Smooth muscle cell (in vitro differentiated cells): ENCODE data around the gene MRPL2. TPM values are rescaled to one million over a fixed set of nuclear protein-coding genes. Genes with fewer than 3 reads are reported as not detected.

Source experiments
- DNase-seq: peaks from one replicate; lab custom pipeline; 2025; ENCODE audit not compliant: unreplicated experiment; lab: John Stamatoyannopoulos, UW
- H2AFZ ChIP-seq: fragments of 200-600 bp; sonication (generic); 2 replicates; pipeline ENCODE4 v1.6.0; 2016; ENCODE audit warnings: antibody characterized with exemption, low read depth, mild to moderate bottlenecking
- H3F3A ChIP-seq: fragments of 200-600 bp; sonication (generic); 2 replicates; pipeline ENCODE4 v1.6.0; 2017; ENCODE audit warnings: antibody characterized with exemption, low read depth
- H3K27ac ChIP-seq: fragments of 200-600 bp; sonication (generic); 2 replicates; pipeline ENCODE4 v1.5.1; 2016; ENCODE audit warnings: low read depth, mild to moderate bottlenecking
- H3K27me3 ChIP-seq: fragments of 200-600 bp; sonication (generic); 2 replicates; pipeline ENCODE4 v1.6.1; 2016; ENCODE audit warnings: low read depth, mild to moderate bottlenecking
- H3K36me3 ChIP-seq: fragments of 200-600 bp; sonication (generic); 2 replicates; pipeline ENCODE4 v1.5.1; 2016; ENCODE audit warnings: low read depth
- H3K4me1 ChIP-seq: fragments of 200-600 bp; sonication (generic); 2 replicates; pipeline ENCODE4 v1.5.1; 2016; ENCODE audit warnings: low read depth
- H3K4me2 ChIP-seq: fragments of 200-600 bp; sonication (generic); 2 replicates; pipeline ENCODE4 v1.6.0; 2016; ENCODE audit warnings: mild to moderate bottlenecking
- H3K4me3 ChIP-seq: fragments of 200-600 bp; sonication (generic); 2 replicates; pipeline ENCODE4 v1.5.1; 2016; ENCODE audit warnings: mild to moderate bottlenecking
- H3K79me2 ChIP-seq: fragments of 200-600 bp; sonication (generic); 2 replicates; pipeline ENCODE4 v1.6.0; 2016; ENCODE audit warnings: low read depth, mild to moderate bottlenecking
- H3K9ac ChIP-seq: fragments of 200-600 bp; sonication (generic); 2 replicates; pipeline ENCODE4 v1.6.0; 2016; ENCODE audit warnings: low read depth
- H3K9me3 ChIP-seq: fragments of 200-600 bp; sonication (generic); replicated peaks from 2 replicates; pipeline ENCODE4 v1.5.1; 2016; ENCODE audit warnings: low read depth
- H4K20me1 ChIP-seq: fragments of 200-600 bp; sonication (generic); 2 replicates; pipeline ENCODE4 v1.6.0; 2016; ENCODE audit warnings: low read depth
- CTCF ChIP-seq: fragments of 200-600 bp; sonication (generic); IDR thresholded peaks from 2 replicates; pipeline ENCODE4 v1.5.1; 2017; ENCODE audit warnings: borderline replicate concordance, mild to moderate bottlenecking, antibody characterized with exemption; ENCODE audit not compliant: insufficient read depth, poor library complexity, severe bottlenecking
- WGBS: methylation state at CpG from one replicate; pipeline ENCODE4 v1.1.7; 2016; ENCODE audit warnings: low lambda C conversion rate; 5-methylcytosine and 5-hydroxymethylcytosine counted together
- polyA plus RNA-seq: library from polyadenylated mRNA; unstranded; fragments of >200 nt; fragmentation: Nextera tagmentation; extraction: Ambion mirVana; gene quantifications from 2 replicates; pipeline ENCODE4 v1.2.1, GENCODE V29; 2016
- total RNA-seq: library from RNA; depleted of rRNA; stranded (reverse); fragments of >200 nt; gene quantifications from 2 replicates; pipeline ENCODE4 v1.2.3, GENCODE V29; 2014

Gene MRPL2
- total and polyA plus RNA-seq, 2 experiments from 2014 or later: 24.0 to 112 TPM

- Histone ChIP-seq H3K79me2 (peaks cover 51% of the 10 kb centered on the region), H4K20me1 (peaks cover 20% of the 10 kb centered on the region), H3K36me3 (no peaks in the 10 kb centered on the region), H3K27ac (no peak overlapping the region), H3K9me3 (no peaks in the 10 kb centered on the region), H3K9ac (no peak overlapping the region), H2AFZ (no peak overlapping the region), H3K4me1 (peaks cover 13% of the 10 kb centered on the region), H3K27me3 (no peaks in the 10 kb centered on the region), H3K4me2 (no peak overlapping the region), H3K4me3 (no peak overlapping the region), H3F3A (peaks cover 24% of the 10 kb centered on the region)
- TF ChIP-seq CTCF: no peak
- no peak for DNase-seq
- WGBS: 92% methylated on average over 7 of the region's 7 CpGs
Measured at GRCh38 chr6:43016176-43016942, 42.9 kb downstream of the MRPL2 start.

GRCh38 chr6:43014434-43014909 lies 44.8 kb downstream of the MRPL2 start:
- DNase-seq: no peak
- Histone ChIP-seq H3K9me3 (no peaks in the 10 kb centered on the region), H3K27me3 (no peaks in the 10 kb centered on the region), H3K4me2 (peak overlapping the region; percentile 95), H3F3A (peaks cover 8% of the 10 kb centered on the region), H4K20me1 (peaks cover 20% of the 10 kb centered on the region), H3K9ac (peak overlapping the region; percentile 69), H3K4me3 (peak overlapping the region; percentile 72), H3K79me2 (peaks cover 51% of the 10 kb centered on the region), H3K27ac (peak overlapping the region; percentile 47), H3K36me3 (no peaks in the 10 kb centered on the region), H2AFZ (no peak overlapping the region), H3K4me1 (peaks cover 6% of the 10 kb centered on the region)
- WGBS: 8% methylated on average over 7 of the region's 7 CpGs
- no peak for TF ChIP-seq CTCF

GRCh38 chr6:43013843-43014433 lies 45.3 kb downstream of the MRPL2 start, which contains the start of the genes KLHDC3 and MEA1:
Gene KLHDC3 (plus strand): TSS chr6:43014249. CDS start chr6:43017193, 2,944 bp downstream.
Gene MEA1 (minus strand): TSS chr6:43013946. CDS start chr6:43013813, 133 bp downstream.
- Histone ChIP-seq H3K4me1 (peaks cover 6% of the 10 kb centered on the region), H3F3A (peaks cover 3% of the 10 kb centered on the region), H3K9ac (peak within 1 kb of the TSS; percentile 69), H3K4me3 (peak within 1 kb of the TSS; percentile 72), H3K27ac (peak within 1 kb of the TSS; percentile 47), H3K4me2 (peak within 1 kb of the TSS; percentile 95), H3K9me3 (no peaks in the 10 kb centered on the region), H3K36me3 (no peaks in the 10 kb centered on the region), H3K27me3 (no peaks in the 10 kb centered on the region), H4K20me1 (peaks cover 20% of the 10 kb centered on the region), H2AFZ (peak within 1 kb of the TSS; percentile 59), H3K79me2 (peaks cover 51% of the 10 kb centered on the region)
- DNase-seq: peak; percentile 93
- no peak for TF ChIP-seq CTCF
- WGBS: under 1% methylated on average over 50 of the region's 51 CpGs
